ENCODE measurements around the gene GRIK4. TPM values are rescaled to one million over a fixed set of nuclear protein-coding genes. Genes with fewer than 3 reads are reported as not detected.

GRIK4 gene
- total and polyA plus RNA-seq, 2 donors from 2014 or later, result 0.25 TPM; not detected in 1

DNA sequence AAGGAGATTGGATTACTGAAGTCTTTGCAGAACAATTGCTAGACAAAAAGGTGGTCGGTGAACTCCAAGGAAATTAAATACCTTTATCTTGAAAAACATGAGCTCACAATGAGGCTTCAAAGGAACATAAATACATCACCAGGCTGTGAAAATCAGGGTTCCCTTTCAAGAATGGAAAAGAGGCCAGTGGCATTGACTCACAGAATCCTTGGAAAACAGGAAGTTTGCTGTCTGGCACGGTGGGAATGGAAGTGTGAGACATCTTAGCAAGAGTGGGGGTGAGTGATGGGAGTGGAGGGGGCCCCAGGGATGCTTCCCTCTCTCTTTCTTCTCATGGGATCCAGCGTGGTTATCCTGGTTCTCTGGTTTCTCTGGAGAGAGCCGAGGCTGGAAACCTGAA is 463.4 kb downstream of the GRIK4 start:
- Histone ChIP-seq H3K27me3 (ENCODE audit: control insufficient read depth, insufficient read depth, low read length) (no peaks in the 10 kb centered on the region), H3K9me3 (ENCODE audit: control insufficient read depth in 2 of 3, insufficient read depth in 1 of 3, low read length in 3 of 3) (no peaks in the 10 kb centered on the region), H3K4me3 (ENCODE audit: low read length in 3 of 3) (no peak overlapping the region), H3K27ac (ENCODE audit: low read depth in 2 of 2, low read length in 2 of 2) (no peak overlapping the region), H3K9ac (ENCODE audit: low read length in 3 of 3) (no peak overlapping the region), H3K36me3 (ENCODE audit: control insufficient read depth in 2 of 3, insufficient read depth in 3 of 3, low read length in 3 of 3) (no peaks in the 10 kb centered on the region), H3K4me1 (ENCODE audit: control insufficient read depth in 2 of 3, insufficient read depth in 2 of 3, low read depth in 1 of 3, low read length in 3 of 3) (no peaks in the 10 kb centered on the region)
- intact Hi-C loops (cut with DNase I), result no loop called here
- peak in 2 of 5 donors; percentile 52 to 54 for DNase-seq
- FAIRE-seq, result no peak
- TF ChIP-seq, protein P1, sequence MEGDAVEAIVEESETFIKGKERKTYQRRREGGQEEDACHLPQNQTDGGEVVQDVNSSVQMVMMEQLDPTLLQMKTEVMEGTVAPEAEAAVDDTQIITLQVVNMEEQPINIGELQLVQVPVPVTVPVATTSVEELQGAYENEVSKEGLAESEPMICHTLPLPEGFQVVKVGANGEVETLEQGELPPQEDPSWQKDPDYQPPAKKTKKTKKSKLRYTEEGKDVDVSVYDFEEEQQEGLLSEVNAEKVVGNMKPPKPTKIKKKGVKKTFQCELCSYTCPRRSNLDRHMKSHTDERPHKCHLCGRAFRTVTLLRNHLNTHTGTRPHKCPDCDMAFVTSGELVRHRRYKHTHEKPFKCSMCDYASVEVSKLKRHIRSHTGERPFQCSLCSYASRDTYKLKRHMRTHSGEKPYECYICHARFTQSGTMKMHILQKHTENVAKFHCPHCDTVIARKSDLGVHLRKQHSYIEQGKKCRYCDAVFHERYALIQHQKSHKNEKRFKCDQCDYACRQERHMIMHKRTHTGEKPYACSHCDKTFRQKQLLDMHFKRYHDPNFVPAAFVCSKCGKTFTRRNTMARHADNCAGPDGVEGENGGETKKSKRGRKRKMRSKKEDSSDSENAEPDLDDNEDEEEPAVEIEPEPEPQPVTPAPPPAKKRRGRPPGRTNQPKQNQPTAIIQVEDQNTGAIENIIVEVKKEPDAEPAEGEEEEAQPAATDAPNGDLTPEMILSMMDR (IDR thresholded peaks at IDR 0.05; ENCODE audit: borderline replicate concordance, extremely low read depth, insufficient read depth), result no peak

- H3K27me3 ChIP-seq (ENCODE audit: control insufficient read depth, insufficient read depth, low read length), result no peaks in the 10 kb centered on the region
- FAIRE-seq, result no peak
- TF ChIP-seq, protein P1 (IDR thresholded peaks at IDR 0.05; ENCODE audit: borderline replicate concordance, extremely low read depth, insufficient read depth), result no peak
These were observed 466.0 kb downstream of the GRIK4 start for GRCh38 chr11:120977266-120978137.

GRCh38 chr11:120978701-120979100 is 467.2 kb downstream of the GRIK4 start:
- Histone ChIP-seq H3K36me3 (ENCODE audit: control insufficient read depth in 2 of 3, insufficient read depth in 3 of 3, low read length in 3 of 3) (no peaks in the 10 kb centered on the region), H3K4me3 (ENCODE audit: low read length in 3 of 3) (no peak overlapping the region), H3K27ac (ENCODE audit: low read depth in 2 of 2, low read length in 2 of 2) (no peak overlapping the region), H3K4me1 (ENCODE audit: control insufficient read depth in 2 of 3, insufficient read depth in 2 of 3, low read depth in 1 of 3, low read length in 3 of 3) (no peaks in the 10 kb centered on the region), H3K9me3 (ENCODE audit: control insufficient read depth in 2 of 3, insufficient read depth in 1 of 3, low read length in 3 of 3) (no peaks in the 10 kb centered on the region), H3K9ac (ENCODE audit: low read length in 3 of 3) (no peak overlapping the region), H3K27me3 (ENCODE audit: control insufficient read depth, insufficient read depth, low read length) (no peaks in the 10 kb centered on the region)
- intact Hi-C loops (cut with DNase I), result no loop called here
- DNase-seq, result no peak
- TF ChIP-seq, protein P1 (IDR thresholded peaks at IDR 0.05; ENCODE audit: borderline replicate concordance, extremely low read depth, insufficient read depth), result no peak
- FAIRE-seq, result no peak

More at GRCh38 chr11:120977266-120978137, 466.0 kb downstream of the GRIK4 start:
- Histone ChIP-seq H3K4me1 (ENCODE audit: control insufficient read depth in 2 of 3, insufficient read depth in 2 of 3, low read depth in 1 of 3, low read length in 3 of 3) (no peaks in the 10 kb centered on the region), H3K9me3 (ENCODE audit: control insufficient read depth in 2 of 3, insufficient read depth in 1 of 3, low read length in 3 of 3) (no peaks in the 10 kb centered on the region), H3K36me3 (ENCODE audit: control insufficient read depth in 2 of 3, insufficient read depth in 3 of 3, low read length in 3 of 3) (no peaks in the 10 kb centered on the region), H3K9ac (ENCODE audit: low read length in 3 of 3) (no peak overlapping the region), H3K27ac (ENCODE audit: low read depth in 2 of 2, low read length in 2 of 2) (no peak overlapping the region), H3K4me3 (ENCODE audit: low read length in 3 of 3) (no peak overlapping the region)
- intact Hi-C loops (cut with DNase I), result no loop called here
- no peak for DNase-seq

Measured in kidney (tissue), 14 donors.